HG03442 (cell line): ENCODE results near the gene MAMDC4.
A peak's percentile ranks its signal among the peaks of the same experiment; 100 is the strongest.

ENCODE experiments used
- ATAC-seq: cut with Tn5 transposase; IDR thresholded peaks from one replicate; pipeline ENCODE4 v1.9.1; 2021; ENCODE audit warnings: mild to moderate bottlenecking, moderate library complexity; ENCODE audit not compliant: unreplicated experiment

The MAMDC4 gene

GRCh38 chr9:136848393-136849037 lies 3.6 kb upstream of the MAMDC4 start:
- ATAC-seq: no peak

GRCh38 chr9:136849038-136849959 lies 2.8 kb upstream of the MAMDC4 start, which contains the start of gene PHPT1:
TSS of gene PHPT1 (plus strand) at chr9:136849409. CDS start at chr9:136849431, 22 bp downstream.
- peak; percentile 76 for ATAC-seq

GRCh38 chr9:136849960-136850865 lies 1.9 kb upstream of the MAMDC4 start:
- no peak for ATAC-seq

- ATAC-seq: no peak
Measured at GRCh38 chr9:136850866-136851775, 1.0 kb upstream of the MAMDC4 start.

GRCh38 chr9:136852664-136853595 lies 784 bp downstream of the MAMDC4 start:
- ATAC-seq: no peak

GRCh38 chr9:136853596-136854112 lies 1.5 kb downstream of the MAMDC4 start:
- no peak for ATAC-seq

- ATAC-seq: no peak
Measured at GRCh38 chr9:136854113-136854841, 2.1 kb downstream of the MAMDC4 start.

- no peak for ATAC-seq
Measured at GRCh38 chr9:136854842-136855460, 2.8 kb downstream of the MAMDC4 start.

- ATAC-seq: no peak
Measured at GRCh38 chr9:136855461-136856078, 3.4 kb downstream of the MAMDC4 start.

GRCh38 chr9:136856079-136856476 lies 3.9 kb downstream of the MAMDC4 start:
- no peak for ATAC-seq

- ATAC-seq: no peak
Measured at GRCh38 chr9:136856541-136857141, 4.5 kb downstream of the MAMDC4 start.

GRCh38 chr9:136857166-136857565 lies 5.0 kb downstream of the MAMDC4 start:
- ATAC-seq: no peak

- ATAC-seq: no peak
Measured at GRCh38 chr9:136857581-136858412, 5.7 kb downstream of the MAMDC4 start.

GRCh38 chr9:136858452-136858843 lies 6.3 kb downstream of the MAMDC4 start:
- ATAC-seq: no peak

GRCh38 chr9:136858844-136859757 lies 7.0 kb downstream of the MAMDC4 start:
- ATAC-seq: no peak
